GM18873 (cell line): ENCODE data around the gene INF2.

Experiments used
- ATAC-seq: cut with Tn5 transposase; IDR thresholded peaks from one replicate; pipeline ENCODE4 v1.9.1; 2021; ENCODE audit warnings: mild to moderate bottlenecking, moderate library complexity, moderate number of reproducible peaks; ENCODE audit not compliant: unreplicated experiment, low FRiP score

The INF2 gene

GRCh38 chr14:104731320-104732294 is 42.2 kb downstream of the INF2 start:
- no peak for ATAC-seq

GRCh38 chr14:104732355-104732804 is 43.0 kb downstream of the INF2 start:
- no peak for ATAC-seq

- no peak for ATAC-seq
These were observed 43.7 kb downstream of the INF2 start for GRCh38 chr14:104732931-104733681.

- ATAC-seq: no peak
These were observed 44.7 kb downstream of the INF2 start for GRCh38 chr14:104734051-104734587.

- no peak for ATAC-seq
These were observed 45.2 kb downstream of the INF2 start for GRCh38 chr14:104734601-104734990.

GRCh38 chr14:104734991-104735779 is 45.8 kb downstream of the INF2 start:
- no peak for ATAC-seq

GRCh38 chr14:104735830-104736642 is 46.6 kb downstream of the INF2 start:
- ATAC-seq: no peak

- ATAC-seq: no peak
These were observed 49.1 kb downstream of the INF2 start for GRCh38 chr14:104738375-104739019.

GRCh38 chr14:104739026-104739425 is 49.6 kb downstream of the INF2 start:
- ATAC-seq: no peak

- ATAC-seq: no peak
These were observed 50.4 kb downstream of the INF2 start for GRCh38 chr14:104739546-104740516.

GRCh38 chr14:104741108-104741802 is 51.8 kb downstream of the INF2 start:
- ATAC-seq: no peak

- ATAC-seq: no peak
These were observed 52.4 kb downstream of the INF2 start for GRCh38 chr14:104741803-104742251.

- ATAC-seq: no peak
These were observed 53.4 kb downstream of the INF2 start for GRCh38 chr14:104742586-104743455.

- ATAC-seq: no peak
These were observed 54.3 kb downstream of the INF2 start for GRCh38 chr14:104743461-104744380.

GRCh38 chr14:104744484-104744883 is 55.1 kb downstream of the INF2 start:
- no peak for ATAC-seq
